Activated naive CD4-positive, alpha-beta T cell treated with anti-CD3 and anti-CD28 coated beads, Interleukin-2, amount 50 U/mL, for 24 hours (primary cell): Measurements from ENCODE around the gene SLC5A1.

Experiments used
- H3K27ac Mint-ChIP-seq: one replicate; pipeline ENCODE4 v1.8.0; 2021; ENCODE audit warnings: mild to moderate bottlenecking, mixed read lengths
- H3K27me3 Mint-ChIP-seq: one replicate; pipeline ENCODE4 v1.8.0; 2021; ENCODE audit warnings: mixed read lengths
- H3K36me3 Mint-ChIP-seq: one replicate; pipeline ENCODE4 v1.8.0; 2021; ENCODE audit warnings: mixed read lengths
- H3K4me1 Mint-ChIP-seq: one replicate; pipeline ENCODE4 v1.8.0; 2021; ENCODE audit warnings: mixed read lengths
- H3K4me3 Mint-ChIP-seq: one replicate; pipeline ENCODE4 v1.8.0; 2021; ENCODE audit warnings: mild to moderate bottlenecking, mixed read lengths
- H3K9me3 Mint-ChIP-seq: one replicate; pipeline ENCODE4 v1.8.0; 2021; ENCODE audit warnings: mixed read lengths

Gene SLC5A1

GRCh38 chr22:32042924-32043323, at the start of gene SLC5A1:
SLC5A1 (plus strand) TSS chr22:32043261; CDS start chr22:32043282, 21 bp downstream.
- no peaks in the 10 kb centered on the region for H3K4me1 Mint-ChIP-seq
- H3K4me3 Mint-ChIP-seq = no peak within 1 kb of the TSS
- no peaks in the 10 kb centered on the region for H3K9me3 Mint-ChIP-seq
- H3K36me3 Mint-ChIP-seq = no peaks in the 10 kb centered on the region
- H3K27me3 Mint-ChIP-seq = peaks cover 28% of the 10 kb centered on the region
- H3K27ac Mint-ChIP-seq = no peak within 1 kb of the TSS

- Mint-ChIP-seq H3K27ac (no peak overlapping the region), H3K9me3 (no peaks in the 10 kb centered on the region), H3K27me3 (peaks cover 6% of the 10 kb centered on the region)
Observed at GRCh38 chr22:31995046-31995445, 48.0 kb upstream of the SLC5A1 start.

DNA sequence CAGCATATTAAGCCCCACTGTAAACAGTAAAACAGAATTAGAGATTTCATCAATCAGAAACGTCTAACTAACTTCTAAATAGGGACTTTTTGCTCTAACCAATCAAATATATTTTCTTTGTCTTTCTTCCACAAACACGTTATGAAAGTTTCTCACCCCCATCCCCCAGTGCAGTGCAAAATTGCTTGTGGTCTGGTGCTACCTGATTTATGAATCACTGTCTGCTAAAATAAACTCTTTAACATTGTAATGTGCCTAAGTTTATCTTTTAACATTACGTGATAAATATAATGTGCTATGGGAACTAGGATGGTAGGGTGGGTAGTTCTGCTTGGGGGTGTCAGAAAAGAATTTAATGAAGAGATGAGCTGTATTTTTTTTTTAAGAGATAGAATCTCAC, 47.3 kb upstream of the SLC5A1 start:
- H3K4me1 Mint-ChIP-seq = peaks cover 4% of the 10 kb centered on the region
- H3K9me3 Mint-ChIP-seq = no peaks in the 10 kb centered on the region
- no peak overlapping the region for H3K27ac Mint-ChIP-seq
- peaks cover 4% of the 10 kb centered on the region for H3K27me3 Mint-ChIP-seq
- H3K4me3 Mint-ChIP-seq = no peak overlapping the region
- H3K36me3 Mint-ChIP-seq = no peaks in the 10 kb centered on the region

More at GRCh38 chr22:31995046-31995445, 48.0 kb upstream of the SLC5A1 start:
- Mint-ChIP-seq H3K4me1 (no peaks in the 10 kb centered on the region), H3K36me3 (no peaks in the 10 kb centered on the region), H3K4me3 (no peak overlapping the region)

GRCh38 chr22:31998784-31999385, 44.2 kb upstream of the SLC5A1 start:
- Mint-ChIP-seq H3K9me3 (no peaks in the 10 kb centered on the region), H3K4me3 (no peak overlapping the region), H3K27me3 (peaks cover 1% of the 10 kb centered on the region), H3K4me1 (peaks cover 4% of the 10 kb centered on the region), H3K27ac (no peak overlapping the region), H3K36me3 (no peaks in the 10 kb centered on the region)

GRCh38 chr22:32000181-32000580, 42.9 kb upstream of the SLC5A1 start:
- Mint-ChIP-seq H3K9me3 (no peaks in the 10 kb centered on the region), H3K4me3 (no peak overlapping the region), H3K27ac (no peak overlapping the region), H3K27me3 (peaks cover 1% of the 10 kb centered on the region), H3K4me1 (peaks cover 4% of the 10 kb centered on the region), H3K36me3 (no peaks in the 10 kb centered on the region)

- Mint-ChIP-seq H3K4me1 (no peaks in the 10 kb centered on the region), H3K27me3 (no peaks in the 10 kb centered on the region), H3K27ac (no peak overlapping the region), H3K4me3 (no peak overlapping the region), H3K9me3 (no peaks in the 10 kb centered on the region), H3K36me3 (no peaks in the 10 kb centered on the region)
Observed at GRCh38 chr22:32005453-32005852, 37.6 kb upstream of the SLC5A1 start.

GRCh38 chr22:32013200-32013599, 29.9 kb upstream of the SLC5A1 start:
- Mint-ChIP-seq H3K36me3 (peaks cover 6% of the 10 kb centered on the region), H3K4me3 (no peak overlapping the region), H3K9me3 (peaks cover 5% of the 10 kb centered on the region), H3K4me1 (no peaks in the 10 kb centered on the region), H3K27me3 (peaks cover 6% of the 10 kb centered on the region), H3K27ac (no peak overlapping the region)

- peaks cover 15% of the 10 kb centered on the region for H3K27me3 Mint-ChIP-seq
- no peaks in the 10 kb centered on the region for H3K4me1 Mint-ChIP-seq
- H3K36me3 Mint-ChIP-seq = peaks cover 6% of the 10 kb centered on the region
- peaks cover 5% of the 10 kb centered on the region for H3K9me3 Mint-ChIP-seq
- no peak overlapping the region for H3K27ac Mint-ChIP-seq
- H3K4me3 Mint-ChIP-seq = no peak overlapping the region
Observed at GRCh38 chr22:32016081-32016480, 27.0 kb upstream of the SLC5A1 start.

GRCh38 chr22:32018056-32018455, 25.0 kb upstream of the SLC5A1 start:
- no peak overlapping the region for H3K4me3 Mint-ChIP-seq
- H3K4me1 Mint-ChIP-seq = no peaks in the 10 kb centered on the region
- H3K36me3 Mint-ChIP-seq = peaks cover 2% of the 10 kb centered on the region
- peaks cover 18% of the 10 kb centered on the region for H3K27me3 Mint-ChIP-seq
- no peak overlapping the region for H3K27ac Mint-ChIP-seq
- H3K9me3 Mint-ChIP-seq = no peaks in the 10 kb centered on the region

- Mint-ChIP-seq H3K4me3 (no peak overlapping the region), H3K27me3 (peaks cover 18% of the 10 kb centered on the region), H3K9me3 (no peaks in the 10 kb centered on the region), H3K4me1 (no peaks in the 10 kb centered on the region), H3K27ac (no peak overlapping the region), H3K36me3 (peaks cover 2% of the 10 kb centered on the region)
Observed at GRCh38 chr22:32020117-32020516, 22.9 kb upstream of the SLC5A1 start.

- H3K9me3 Mint-ChIP-seq = no peaks in the 10 kb centered on the region
- no peak overlapping the region for H3K27ac Mint-ChIP-seq
- peaks cover 18% of the 10 kb centered on the region for H3K27me3 Mint-ChIP-seq
- no peaks in the 10 kb centered on the region for H3K36me3 Mint-ChIP-seq
- no peak overlapping the region for H3K4me3 Mint-ChIP-seq
- no peaks in the 10 kb centered on the region for H3K4me1 Mint-ChIP-seq
Observed at GRCh38 chr22:32021716-32022115, 21.3 kb upstream of the SLC5A1 start.

DNA sequence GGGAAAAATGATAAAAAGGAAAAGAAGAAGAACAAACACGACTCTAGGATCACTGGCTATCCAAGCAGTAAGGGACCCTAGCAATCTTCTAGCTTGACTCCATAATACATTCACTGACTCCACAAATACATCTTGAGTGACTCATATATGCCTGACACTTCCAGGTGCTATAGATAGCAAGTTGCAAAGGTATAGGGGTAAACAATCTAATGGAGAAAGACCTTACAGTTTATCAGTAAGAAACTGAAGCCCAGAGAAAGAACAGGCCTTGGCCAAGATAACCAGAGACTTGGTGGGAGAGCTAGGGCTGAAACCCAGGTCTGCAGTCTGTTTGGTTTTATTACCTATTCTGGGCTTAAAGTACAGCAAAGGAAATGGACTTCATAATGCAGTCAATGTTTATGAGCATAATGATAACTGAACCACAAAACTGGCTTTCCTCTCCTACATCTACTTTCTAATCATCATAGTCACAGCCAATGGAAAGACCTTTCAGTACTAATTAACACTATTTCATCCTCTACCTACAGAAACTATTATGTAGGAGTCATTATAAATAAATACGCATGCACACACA, 19.7 kb upstream of the SLC5A1 start:
- no peaks in the 10 kb centered on the region for H3K9me3 Mint-ChIP-seq
- no peak overlapping the region for H3K4me3 Mint-ChIP-seq
- peaks cover 12% of the 10 kb centered on the region for H3K27me3 Mint-ChIP-seq
- H3K36me3 Mint-ChIP-seq = no peaks in the 10 kb centered on the region
- no peaks in the 10 kb centered on the region for H3K4me1 Mint-ChIP-seq
- H3K27ac Mint-ChIP-seq = no peak overlapping the region

DNA sequence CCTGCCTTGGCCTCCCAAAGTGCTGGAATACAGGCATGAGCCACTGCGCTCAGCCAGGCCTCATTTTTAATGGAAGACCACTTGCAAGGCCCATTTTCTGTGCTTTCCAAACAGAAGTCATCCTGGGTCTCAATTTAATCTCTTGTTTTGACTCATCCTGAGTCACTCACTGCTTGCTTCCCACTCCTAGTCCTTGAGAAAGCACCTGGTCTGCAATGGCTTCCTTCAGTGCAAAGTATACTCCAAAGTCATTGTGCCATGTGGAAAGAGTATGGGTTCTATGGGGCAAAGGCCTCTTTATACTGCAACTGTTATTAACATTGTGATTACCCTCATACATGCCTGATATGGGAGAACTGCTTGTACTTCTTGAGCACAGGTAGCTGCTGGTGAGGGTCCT, 18.3 kb upstream of the SLC5A1 start:
- H3K27ac Mint-ChIP-seq = no peak overlapping the region
- H3K9me3 Mint-ChIP-seq = no peaks in the 10 kb centered on the region
- peaks cover 10% of the 10 kb centered on the region for H3K27me3 Mint-ChIP-seq
- no peaks in the 10 kb centered on the region for H3K4me1 Mint-ChIP-seq
- no peak overlapping the region for H3K4me3 Mint-ChIP-seq
- H3K36me3 Mint-ChIP-seq = no peaks in the 10 kb centered on the region

GRCh38 chr22:32030518-32031247, 12.4 kb upstream of the SLC5A1 start:
- Mint-ChIP-seq H3K36me3 (no peaks in the 10 kb centered on the region), H3K4me1 (no peaks in the 10 kb centered on the region), H3K4me3 (no peak overlapping the region), H3K27ac (no peak overlapping the region), H3K9me3 (no peaks in the 10 kb centered on the region), H3K27me3 (no peaks in the 10 kb centered on the region)

GRCh38 chr22:32031466-32031865, 11.6 kb upstream of the SLC5A1 start:
- Mint-ChIP-seq H3K4me1 (no peaks in the 10 kb centered on the region), H3K4me3 (no peak overlapping the region), H3K27me3 (no peaks in the 10 kb centered on the region), H3K27ac (no peak overlapping the region), H3K9me3 (no peaks in the 10 kb centered on the region), H3K36me3 (no peaks in the 10 kb centered on the region)

DNA sequence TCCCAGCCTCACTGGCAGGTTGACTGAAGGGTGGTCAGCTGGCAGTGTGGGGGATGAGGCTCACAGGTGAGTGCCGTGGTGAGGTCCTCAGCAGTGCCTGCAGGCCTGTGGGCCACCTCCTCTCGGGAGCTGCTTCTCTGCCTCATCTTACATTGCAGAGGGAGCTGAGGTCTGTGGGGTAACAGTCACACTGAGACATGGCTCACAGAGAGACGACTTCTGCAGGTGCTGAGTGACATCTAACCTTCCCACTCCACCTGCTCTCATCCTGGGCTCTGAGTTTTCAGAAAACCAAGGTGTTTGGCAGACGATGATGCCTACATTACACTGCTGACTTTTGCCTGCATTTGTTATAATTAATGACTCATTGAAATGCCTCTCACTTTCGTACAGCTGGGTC, 8.8 kb upstream of the SLC5A1 start:
- no peaks in the 10 kb centered on the region for H3K36me3 Mint-ChIP-seq
- H3K27me3 Mint-ChIP-seq = peaks cover 4% of the 10 kb centered on the region
- H3K4me1 Mint-ChIP-seq = no peaks in the 10 kb centered on the region
- no peak overlapping the region for H3K4me3 Mint-ChIP-seq
- H3K9me3 Mint-ChIP-seq = no peaks in the 10 kb centered on the region
- H3K27ac Mint-ChIP-seq = no peak overlapping the region
